Superior temporal gyrus (tissue), 1 donor: ENCODE results near the gene TDP1.
A peak's percentile ranks its signal among the peaks of the same experiment; 100 is the strongest.
"Not testable (repeated sequence)": the region's sequence is repeated elsewhere in the genome, so short reads cannot be mapped to it uniquely, and the experiment has no call there.

Source experiments
- DNase-seq: peaks from one replicate; pipeline ENCODE4 v3.0.0-alpha.2; 2016; ENCODE audit errors: extremely low spot score

TDP1 gene

DNA sequence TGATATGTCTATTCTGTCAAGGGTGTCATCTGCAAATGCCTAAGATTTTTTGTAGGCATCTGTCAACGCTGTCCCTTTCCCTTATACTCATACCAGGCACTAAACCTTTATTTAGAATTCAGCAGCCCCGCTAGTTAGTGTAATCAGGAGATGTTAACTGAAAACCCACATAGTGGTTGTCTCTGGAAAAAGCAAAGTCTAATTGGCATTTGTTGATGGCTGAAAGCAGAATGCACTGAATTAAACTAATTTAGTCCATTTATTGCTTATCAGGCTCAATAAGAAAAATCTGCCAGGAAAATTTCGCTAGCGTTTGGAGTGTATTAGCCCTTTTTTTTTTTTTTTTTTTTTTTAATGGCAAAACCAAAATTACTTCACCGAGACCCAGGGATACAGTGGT is 34.5 kb downstream of the TDP1 start:
- no peak for DNase-seq

- DNase-seq = no peak
Measured at GRCh38 chr14:89990623-89991275, 35.0 kb downstream of the TDP1 start.

GRCh38 chr14:89992273-89992672 is 36.5 kb downstream of the TDP1 start:
- no peak for DNase-seq

DNA sequence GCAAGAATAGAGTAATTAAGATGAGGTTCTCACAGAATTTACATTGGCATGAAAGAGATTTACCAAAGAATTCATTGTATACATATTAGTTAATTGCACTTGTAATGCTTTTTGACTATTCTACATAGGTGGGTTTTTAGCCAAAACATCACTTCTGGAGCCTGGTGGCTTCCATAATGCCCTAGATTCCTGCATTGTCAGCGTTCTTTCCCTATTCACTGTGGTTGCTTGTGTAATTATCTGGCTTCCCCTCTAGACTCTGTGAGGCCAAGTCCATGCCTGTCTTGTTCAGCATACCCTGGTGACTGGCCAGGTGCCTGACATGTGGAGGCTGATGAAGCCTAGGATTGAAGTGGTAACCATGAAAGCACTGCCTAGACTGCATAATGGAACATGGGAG is 41.2 kb downstream of the TDP1 start:
- no peak for DNase-seq

GRCh38 chr14:90000935-90001334 is 45.2 kb downstream of the TDP1 start:
- DNase-seq = no peak

- DNase-seq = no peak
Measured at GRCh38 chr14:90003526-90004307, 48.0 kb downstream of the TDP1 start.

- DNase-seq = no peak
Measured at GRCh38 chr14:90005441-90005840, 49.7 kb downstream of the TDP1 start.

DNA sequence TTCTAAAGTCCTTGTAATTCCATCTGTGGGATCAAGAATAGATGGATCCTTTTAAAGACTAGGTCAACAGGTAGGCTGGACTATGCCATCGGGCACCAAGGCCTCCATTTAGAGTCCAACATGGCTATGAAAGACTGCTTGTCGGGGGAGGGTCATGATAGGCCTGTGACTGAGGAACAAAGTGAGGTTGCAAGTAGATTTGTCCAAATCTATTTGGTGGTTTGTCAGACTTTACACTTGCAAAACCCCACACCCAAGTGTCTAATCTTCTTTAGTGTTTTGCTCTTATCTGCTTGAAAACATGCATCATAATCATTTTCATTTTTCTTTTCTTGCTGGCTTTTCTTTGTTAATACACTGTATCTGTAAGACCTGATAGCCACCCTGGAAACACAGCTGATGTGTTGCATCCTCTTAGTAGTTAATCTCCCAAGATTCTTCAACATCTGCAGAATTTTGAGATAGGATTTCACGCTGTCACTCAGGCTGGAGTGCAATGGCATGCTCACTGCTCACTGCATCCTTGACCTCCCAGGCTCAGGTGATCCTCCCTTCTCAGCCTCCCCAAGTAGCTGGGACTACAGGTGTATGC is 50.3 kb downstream of the TDP1 start:
- DNase-seq = no peak

DNA sequence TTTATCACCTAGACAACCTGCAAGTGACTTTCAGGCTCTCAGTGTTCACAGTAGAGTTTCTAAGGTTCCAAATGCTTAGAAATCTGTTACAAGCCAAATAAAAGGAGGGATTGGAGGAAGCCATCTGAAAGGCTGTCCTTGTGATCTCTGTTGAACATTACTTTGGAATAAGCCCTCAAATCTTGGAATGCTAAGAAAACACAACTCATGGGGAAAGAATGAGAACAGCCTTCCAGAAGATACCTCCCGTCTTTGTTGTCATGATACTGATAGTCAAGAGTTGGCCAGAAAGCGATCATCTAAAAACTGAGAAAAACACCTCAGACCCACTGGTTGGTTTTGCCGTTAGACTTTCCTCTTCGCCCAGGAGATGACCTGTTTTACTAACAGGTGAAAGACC is 61.6 kb downstream of the TDP1 start:
- DNase-seq = no peak

DNA sequence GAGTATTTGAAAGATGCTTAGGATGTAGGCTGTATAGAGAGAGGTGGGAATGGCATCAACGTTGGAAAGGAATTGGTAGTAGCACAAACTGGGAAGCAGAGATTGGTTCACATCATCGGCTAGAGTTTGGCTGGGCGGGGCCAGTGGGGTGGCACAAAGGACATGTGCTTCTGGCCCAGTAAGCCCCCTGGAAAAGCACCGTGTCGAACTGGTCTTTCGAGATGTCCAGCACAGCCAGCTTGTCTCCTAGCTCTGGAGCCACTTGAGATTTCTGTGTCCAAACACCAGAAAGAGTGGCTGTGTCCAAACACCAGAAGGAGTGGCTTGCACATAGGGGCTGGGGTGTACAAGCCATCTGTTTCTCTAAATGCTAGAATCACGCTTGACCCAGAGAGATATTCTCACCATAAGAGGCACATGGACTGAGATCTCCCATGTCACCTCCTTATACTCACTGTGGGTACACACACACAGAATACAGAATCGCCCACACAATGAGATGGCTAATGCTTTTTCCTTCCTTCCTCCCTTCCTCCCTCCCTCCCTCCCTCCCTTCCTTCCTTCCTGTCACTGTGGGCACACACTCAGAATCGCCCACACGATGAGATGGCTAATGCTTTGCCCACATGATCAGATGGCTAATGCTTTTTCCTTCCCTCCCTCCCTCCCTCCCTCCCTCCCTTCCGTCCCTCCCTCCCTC is 64.2 kb downstream of the TDP1 start:
- peak; percentile 17 for DNase-seq

DNA sequence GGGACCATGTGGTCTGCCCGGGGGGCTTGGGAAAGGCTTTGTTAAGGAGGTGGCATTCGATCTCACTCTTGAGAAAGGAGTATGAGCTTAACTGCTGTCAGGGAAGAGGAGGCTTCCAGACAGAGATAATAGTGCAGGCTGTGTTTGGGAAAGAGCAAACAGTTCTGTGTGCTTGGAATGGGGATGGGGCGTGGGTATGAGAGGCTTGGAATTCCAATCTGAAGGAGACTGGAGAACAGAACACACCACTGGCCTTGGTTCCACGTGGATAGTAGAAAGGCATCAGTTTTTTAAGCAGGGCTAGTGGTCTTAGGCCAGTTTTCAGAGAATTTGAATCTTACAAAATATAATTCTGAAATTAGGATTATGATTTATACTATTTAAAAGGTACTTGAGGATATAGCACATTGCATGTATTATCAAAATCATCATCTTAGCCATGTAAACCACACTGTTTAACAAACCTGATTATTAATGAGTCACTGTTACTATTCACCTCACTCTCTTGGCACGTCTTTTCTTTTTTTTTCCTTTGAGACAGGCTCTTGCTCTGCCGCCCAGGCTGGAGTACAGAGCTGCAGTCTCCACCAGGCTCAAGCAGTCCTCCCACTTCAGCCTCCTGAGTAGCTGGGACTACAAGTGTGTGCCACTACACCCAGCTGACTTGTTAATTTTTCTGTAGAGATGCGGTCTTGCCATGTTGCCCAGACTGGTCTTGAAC is 67.6 kb downstream of the TDP1 start:
- no peak for DNase-seq

GRCh38 chr14:90024910-90025309 is 69.2 kb downstream of the TDP1 start:
- DNase-seq = no peak

DNA sequence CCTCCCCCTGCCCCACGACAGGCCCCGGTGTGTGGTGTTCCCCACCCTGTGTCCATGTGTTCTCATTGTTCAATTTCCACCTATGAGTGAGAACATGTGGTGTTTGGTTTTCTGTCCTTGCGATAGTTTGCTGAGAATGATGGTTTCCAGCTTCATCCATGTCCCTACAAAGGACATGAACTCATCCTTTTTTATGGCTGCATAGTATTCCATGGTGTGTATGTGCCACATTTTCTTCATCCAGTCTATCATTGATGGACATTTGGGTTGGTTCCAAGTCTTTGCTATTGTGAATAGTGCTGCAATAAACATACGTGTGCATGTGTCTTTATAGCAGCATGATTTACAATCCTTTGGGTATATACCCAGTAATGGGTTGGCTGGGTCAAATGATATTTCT is 70.9 kb downstream of the TDP1 start:
- DNase-seq = not testable (repeated sequence)

- DNase-seq = no peak
Measured at GRCh38 chr14:90027842-90028241, 72.1 kb downstream of the TDP1 start.

GRCh38 chr14:90034156-90034555 is 78.4 kb downstream of the TDP1 start:
- DNase-seq = no peak

DNA sequence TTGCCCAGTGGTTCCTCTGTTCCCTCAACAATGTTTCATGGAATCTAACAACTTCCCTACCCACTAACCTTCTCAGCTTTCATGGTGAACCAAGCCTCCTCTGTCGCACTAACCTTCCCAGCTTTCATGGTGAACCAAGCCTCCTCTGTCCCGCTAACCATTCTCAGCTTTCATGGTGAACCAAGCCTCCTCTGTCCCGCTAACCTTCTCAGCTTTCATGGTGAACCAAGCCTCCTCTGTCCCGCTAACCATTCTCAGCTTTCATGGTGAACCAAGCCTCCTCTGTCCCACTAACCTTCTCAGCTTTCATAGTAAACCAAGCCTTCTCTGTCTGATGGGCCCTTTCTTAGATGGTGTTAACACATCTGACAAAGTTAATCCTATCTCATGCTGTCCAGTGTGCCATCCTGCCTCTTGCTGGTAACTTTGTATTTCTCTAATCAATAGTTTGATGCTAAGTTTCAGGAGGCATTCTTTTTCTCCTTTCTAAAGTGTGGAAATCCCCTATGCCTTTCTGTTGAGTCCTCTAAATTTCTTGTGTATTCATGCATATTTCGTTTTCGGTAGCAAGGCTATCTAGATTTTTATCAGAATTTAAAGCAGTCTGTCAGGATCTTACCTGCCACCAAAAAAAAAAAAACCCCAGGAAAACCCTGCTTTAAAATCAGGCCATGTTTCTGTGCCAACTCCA is 79.3 kb downstream of the TDP1 start:
- no peak for DNase-seq

GRCh38 chr14:90039253-90040010 is 83.7 kb downstream of the TDP1 start:
- no peak for DNase-seq

DNA sequence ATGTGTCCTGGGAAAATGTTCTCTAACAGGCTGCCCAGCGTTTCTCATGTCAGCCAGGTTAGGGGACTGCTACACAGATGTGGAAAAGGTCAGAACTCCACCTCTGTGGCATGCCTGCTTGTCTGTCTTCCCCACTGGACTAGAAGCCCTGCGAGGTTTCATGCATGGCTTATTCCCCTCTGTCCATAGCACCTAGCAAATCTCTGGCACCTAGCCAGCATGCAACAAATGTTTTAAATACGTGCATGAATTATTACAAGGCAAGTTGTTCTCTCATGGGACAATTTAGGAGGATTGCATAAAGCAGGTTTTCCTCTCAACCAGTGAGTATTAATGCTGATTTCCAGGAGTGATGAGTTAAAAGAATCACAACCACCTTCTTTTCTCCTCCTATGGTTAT is 84.7 kb downstream of the TDP1 start:
- no peak for DNase-seq

GRCh38 chr14:90042496-90043252 is 86.9 kb downstream of the TDP1 start:
- no peak for DNase-seq

DNA sequence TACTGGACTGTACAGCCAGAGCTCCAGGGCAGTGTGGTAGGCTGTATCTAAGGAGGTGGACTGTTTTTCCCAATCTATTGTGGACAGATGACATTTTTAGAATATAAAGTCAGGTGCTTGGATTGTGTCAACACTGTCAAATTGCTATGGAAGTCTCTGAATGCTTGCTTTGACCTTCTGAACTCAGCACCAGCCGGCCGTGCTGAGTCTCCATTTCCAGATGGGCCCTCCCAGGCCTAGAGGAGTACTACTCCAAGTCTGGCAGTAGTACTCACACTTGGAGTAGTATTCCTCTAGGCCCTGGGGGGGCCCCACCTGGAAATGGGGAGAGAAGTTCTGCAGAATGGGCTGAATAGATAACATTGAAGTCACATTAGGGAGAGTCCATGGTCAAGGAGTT is 89.9 kb downstream of the TDP1 start:
- DNase-seq = no peak
